Measurements from ENCODE around the gene NCAPH2.
"Not testable (repeated sequence)": the region's sequence is repeated elsewhere in the genome, so short reads cannot be mapped to it uniquely, and the experiment has no call there.

The NCAPH2 gene

DNA sequence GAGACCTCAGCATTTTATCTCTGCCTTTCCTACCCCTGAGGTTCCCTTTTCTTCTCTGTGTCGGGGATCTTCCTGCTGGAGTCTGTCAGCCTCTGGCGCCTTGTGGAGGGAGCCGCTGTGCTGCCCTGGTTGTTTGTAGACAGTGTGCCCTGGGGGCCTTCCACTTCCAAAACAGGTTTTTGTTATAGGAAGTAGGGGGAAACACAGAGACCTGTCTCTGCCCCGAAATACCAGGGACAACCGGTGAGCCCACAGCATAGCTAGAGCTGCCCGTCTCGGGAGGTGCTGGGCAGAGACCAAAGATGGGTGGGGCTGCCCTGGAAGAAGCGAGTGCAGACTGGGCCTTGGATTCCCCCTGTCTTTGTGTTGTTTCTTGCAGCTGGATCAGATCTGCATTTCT is 8.0 kb downstream of the NCAPH2 start:
- TF ChIP-seq CTCF (IDR thresholded peaks at IDR 0.05; ENCODE audit: extremely low read depth, missing control alignments), result no peak

DNA sequence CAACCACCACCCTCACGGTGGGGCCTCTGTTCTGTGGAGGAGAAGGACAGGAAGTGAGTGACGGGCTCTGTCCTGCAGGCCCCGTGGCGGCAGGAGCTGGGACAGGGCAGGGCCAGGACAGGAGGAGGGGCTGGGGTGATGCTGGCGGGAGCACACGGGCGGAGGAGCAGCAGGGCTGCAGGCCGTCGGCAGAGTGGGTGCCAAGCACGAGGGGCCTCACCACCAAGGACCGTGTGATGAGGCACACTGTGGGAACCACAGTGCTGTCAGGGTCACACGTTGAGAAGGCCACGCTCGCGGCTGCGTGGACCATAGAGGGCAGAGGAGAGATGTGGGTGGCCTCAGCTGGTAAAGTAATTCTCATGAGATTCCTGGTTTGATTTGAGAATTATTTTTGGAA is 8.9 kb downstream of the NCAPH2 start:
- no peak for TF ChIP-seq CTCF (IDR thresholded peaks at IDR 0.05; ENCODE audit: extremely low read depth, missing control alignments)
- no peak for DNase-seq (ENCODE audit: low spot score)

More for the DNA sequence above, 8.0 kb downstream of the NCAPH2 start:
- DNase-seq (ENCODE audit: low spot score), result no peak

GRCh38 chr22:50517495-50518260 is 9.7 kb downstream of the NCAPH2 start:
- TF ChIP-seq CTCF (IDR thresholded peaks at IDR 0.05; ENCODE audit: extremely low read depth, missing control alignments), result no peak
- DNase-seq (ENCODE audit: low spot score), result no peak

- TF ChIP-seq CTCF (IDR thresholded peaks at IDR 0.05; ENCODE audit: extremely low read depth, missing control alignments), result no peak
- no peak for DNase-seq (ENCODE audit: low spot score)
These were observed 10.6 kb downstream of the NCAPH2 start for GRCh38 chr22:50518606-50519005.

DNA sequence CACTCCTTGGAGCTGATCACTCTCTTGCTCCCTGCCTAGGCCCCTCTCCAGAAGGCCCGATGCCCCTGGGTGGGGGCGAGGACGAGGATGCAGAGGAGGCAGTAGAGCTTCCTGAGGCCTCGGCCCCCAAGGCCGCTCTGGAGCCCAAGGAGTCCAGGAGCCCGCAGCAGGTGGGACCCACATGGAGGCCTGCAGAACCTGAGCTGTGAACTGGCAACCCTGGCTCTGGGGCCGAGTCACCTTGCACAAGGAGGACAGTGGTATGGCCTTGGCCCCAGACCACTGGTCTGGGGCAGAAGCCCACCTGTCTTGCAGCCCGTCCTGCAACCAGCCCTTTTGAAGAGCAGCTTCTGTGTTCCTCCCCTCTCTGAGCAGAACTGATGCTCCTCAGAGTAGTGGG is 11.1 kb downstream of the NCAPH2 start:
- DNase-seq (ENCODE audit: low spot score), result no peak
- no peak for TF ChIP-seq CTCF (IDR thresholded peaks at IDR 0.05; ENCODE audit: extremely low read depth, missing control alignments)

DNA sequence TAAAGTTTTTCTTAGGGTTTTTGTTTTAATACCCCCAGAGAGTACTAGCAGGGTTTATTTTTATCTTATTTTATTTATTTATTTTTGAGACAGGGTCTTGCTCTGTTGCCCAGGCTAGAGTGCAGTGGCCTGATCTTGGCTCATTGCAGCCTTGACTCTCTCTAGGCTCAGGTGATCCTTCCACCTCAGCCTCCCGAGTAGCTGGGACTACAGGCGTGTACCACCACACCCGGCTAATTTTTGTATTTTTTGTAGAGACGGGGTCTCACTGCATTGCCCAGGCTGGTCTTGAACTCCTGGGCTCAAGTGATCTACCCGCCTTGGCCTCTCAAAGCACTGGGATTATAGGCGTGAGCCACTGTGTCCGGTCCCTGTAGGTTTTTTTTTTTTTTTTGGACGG is 12.2 kb downstream of the NCAPH2 start:
- DNase-seq (ENCODE audit: low spot score), result not testable (repeated sequence)

- no peak for DNase-seq (ENCODE audit: low spot score)
- no peak for TF ChIP-seq CTCF (IDR thresholded peaks at IDR 0.05; ENCODE audit: extremely low read depth, missing control alignments)
These were observed 12.9 kb downstream of the NCAPH2 start for GRCh38 chr22:50520826-50521453.

DNA sequence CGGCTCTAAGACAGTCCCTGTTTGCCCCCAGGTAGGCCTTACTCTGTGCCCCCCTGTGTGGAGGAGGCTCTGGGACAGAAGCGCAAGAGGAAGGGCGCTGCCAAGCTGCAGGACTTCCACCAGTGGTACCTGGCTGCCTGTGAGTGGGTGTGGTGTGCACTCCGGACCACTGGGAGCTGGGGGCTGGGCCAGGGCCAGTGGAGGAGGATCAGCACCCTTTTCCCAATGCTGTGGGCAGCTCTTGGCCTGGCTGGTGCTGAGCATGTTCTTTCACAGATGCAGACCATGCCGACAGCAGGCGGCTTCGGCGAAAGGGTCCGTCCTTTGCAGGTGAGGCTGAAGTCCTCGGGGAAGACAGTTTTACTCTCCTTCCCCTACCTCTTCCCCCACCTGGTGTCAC is 13.7 kb downstream of the NCAPH2 start:
- no peak for DNase-seq (ENCODE audit: low spot score)
- no peak for TF ChIP-seq CTCF (IDR thresholded peaks at IDR 0.05; ENCODE audit: extremely low read depth, missing control alignments)

Data from GM20000 (cell line).